ENCODE results near the gene C1QTNF3.
A peak's percentile ranks its signal among the peaks of the same experiment; 100 is the strongest.

Gene C1QTNF3

DNA sequence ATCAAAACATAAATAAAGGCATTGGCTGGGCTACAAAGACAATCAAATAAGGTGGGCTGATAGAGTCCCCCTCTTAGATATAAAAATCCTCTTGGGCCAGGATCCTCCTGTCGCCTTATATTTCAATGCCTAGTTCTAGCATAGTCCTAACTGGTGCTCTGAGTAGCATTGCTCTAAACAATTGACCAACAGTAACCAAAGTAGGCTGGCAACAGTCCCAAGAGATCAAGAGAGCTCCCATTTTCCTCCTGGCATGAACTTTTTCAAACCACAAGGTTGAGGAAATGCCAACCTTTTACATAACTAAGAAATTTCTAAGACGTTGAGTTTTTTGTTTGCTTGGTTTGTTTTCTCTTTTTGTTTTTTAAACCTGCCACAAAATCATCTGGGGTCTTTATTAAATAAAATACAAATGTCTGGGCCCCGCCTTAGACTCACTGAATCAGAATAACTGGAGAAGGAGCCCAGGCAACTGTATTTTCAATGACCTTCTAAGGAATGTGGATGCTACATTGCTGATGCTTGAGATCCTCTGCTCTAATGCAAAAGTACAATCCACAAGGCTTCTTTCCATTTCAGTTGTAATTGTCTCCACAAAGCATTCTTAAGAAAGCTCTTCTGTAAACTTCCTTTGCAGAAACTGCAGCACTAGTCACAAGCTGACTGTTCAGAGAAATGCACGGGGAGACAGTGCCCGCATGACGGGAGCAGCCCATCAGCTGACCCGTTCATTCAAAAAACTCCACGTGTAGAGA is 61.4 kb downstream of the C1QTNF3 start:
- H3K4me3 ChIP-seq (replicated peaks in 1 of 2; ENCODE audit: low read depth in 2 of 2, low read length in 2 of 2): no peak overlapping the region
- TF ChIP-seq, protein P1, sequence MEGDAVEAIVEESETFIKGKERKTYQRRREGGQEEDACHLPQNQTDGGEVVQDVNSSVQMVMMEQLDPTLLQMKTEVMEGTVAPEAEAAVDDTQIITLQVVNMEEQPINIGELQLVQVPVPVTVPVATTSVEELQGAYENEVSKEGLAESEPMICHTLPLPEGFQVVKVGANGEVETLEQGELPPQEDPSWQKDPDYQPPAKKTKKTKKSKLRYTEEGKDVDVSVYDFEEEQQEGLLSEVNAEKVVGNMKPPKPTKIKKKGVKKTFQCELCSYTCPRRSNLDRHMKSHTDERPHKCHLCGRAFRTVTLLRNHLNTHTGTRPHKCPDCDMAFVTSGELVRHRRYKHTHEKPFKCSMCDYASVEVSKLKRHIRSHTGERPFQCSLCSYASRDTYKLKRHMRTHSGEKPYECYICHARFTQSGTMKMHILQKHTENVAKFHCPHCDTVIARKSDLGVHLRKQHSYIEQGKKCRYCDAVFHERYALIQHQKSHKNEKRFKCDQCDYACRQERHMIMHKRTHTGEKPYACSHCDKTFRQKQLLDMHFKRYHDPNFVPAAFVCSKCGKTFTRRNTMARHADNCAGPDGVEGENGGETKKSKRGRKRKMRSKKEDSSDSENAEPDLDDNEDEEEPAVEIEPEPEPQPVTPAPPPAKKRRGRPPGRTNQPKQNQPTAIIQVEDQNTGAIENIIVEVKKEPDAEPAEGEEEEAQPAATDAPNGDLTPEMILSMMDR (IDR thresholded peaks at IDR 0.05; ENCODE audit: low read depth, low read length): no peak
- peak; percentile 22 to 55 for DNase-seq (ENCODE audit: low read depth in 2 of 2)

DNA sequence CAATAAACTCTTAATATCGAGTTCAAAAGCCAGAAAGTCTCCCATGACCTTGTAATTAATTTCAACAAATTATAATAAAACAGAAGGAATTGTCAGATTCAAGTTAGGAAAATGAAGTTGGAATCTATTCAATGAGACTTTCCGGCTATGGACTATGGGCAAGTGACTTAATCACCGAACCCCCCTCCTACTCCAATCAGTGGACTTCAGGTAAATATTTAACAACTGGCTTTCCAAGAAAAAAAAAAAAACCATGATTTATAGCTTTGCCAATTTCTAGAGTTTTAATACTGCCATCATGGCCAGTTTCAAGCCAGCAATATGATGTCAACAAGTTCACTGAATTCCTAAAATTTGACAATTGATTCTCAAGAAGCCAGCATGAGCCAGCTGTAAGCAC is 63.0 kb downstream of the C1QTNF3 start:
- no peak for DNase-seq (ENCODE audit: low read depth in 2 of 2)
- no peak overlapping the region for H3K4me3 ChIP-seq (replicated peaks in 1 of 2; ENCODE audit: low read depth in 2 of 2, low read length in 2 of 2)
- TF ChIP-seq, protein P1 (IDR thresholded peaks at IDR 0.05; ENCODE audit: low read depth, low read length): no peak

DNA sequence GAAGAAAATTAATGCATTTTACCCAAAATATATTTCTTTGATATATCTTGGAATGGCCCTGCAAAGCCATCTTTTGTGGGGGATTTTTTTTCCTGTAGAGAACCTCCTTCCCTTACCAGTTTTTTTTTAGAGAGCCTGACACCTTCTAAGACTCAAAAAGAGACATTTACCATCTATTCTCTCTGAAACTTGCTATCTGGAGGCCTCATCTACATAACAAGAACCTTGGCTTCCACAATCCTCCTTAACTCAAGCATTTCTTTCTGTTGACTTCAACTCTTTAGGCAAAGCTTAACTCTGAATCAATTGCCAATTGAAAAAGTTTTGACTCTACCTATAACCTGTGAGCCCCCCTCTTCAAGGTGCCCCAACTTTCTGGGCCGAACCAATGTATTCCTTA is 64.7 kb downstream of the C1QTNF3 start:
- no peak for DNase-seq (ENCODE audit: low read depth in 2 of 2)
- H3K4me3 ChIP-seq (replicated peaks in 1 of 2; ENCODE audit: low read depth in 2 of 2, low read length in 2 of 2): no peak overlapping the region

DNA sequence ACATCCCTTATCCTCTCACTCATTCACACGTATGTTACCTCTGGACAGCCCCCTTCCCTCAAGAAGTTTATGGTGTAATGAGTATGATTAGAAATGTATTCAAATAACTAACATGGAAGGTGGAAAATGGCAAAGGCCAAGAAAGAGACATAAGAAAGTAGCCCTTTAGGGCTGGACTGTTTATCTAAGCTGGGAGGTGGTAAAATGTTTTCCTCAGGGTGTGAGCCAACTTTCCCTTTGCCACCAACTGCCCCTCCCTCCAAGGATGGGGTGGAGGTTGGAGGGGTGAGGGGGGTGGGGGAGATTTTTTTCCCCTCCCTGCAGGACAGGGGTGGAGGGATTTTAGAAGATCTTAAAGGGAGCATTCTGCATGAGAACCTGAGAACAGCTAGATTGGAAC is 66.7 kb downstream of the C1QTNF3 start:
- DNase-seq (ENCODE audit: low read depth in 2 of 2): no peak
- no peak overlapping the region for H3K4me3 ChIP-seq (replicated peaks in 1 of 2; ENCODE audit: low read depth in 2 of 2, low read length in 2 of 2)
- TF ChIP-seq, protein P1 (IDR thresholded peaks at IDR 0.05; ENCODE audit: low read depth, low read length): no peak

More for the DNA sequence above, 64.7 kb downstream of the C1QTNF3 start:
- TF ChIP-seq, protein P1 (IDR thresholded peaks at IDR 0.05; ENCODE audit: low read depth, low read length): no peak

DNA sequence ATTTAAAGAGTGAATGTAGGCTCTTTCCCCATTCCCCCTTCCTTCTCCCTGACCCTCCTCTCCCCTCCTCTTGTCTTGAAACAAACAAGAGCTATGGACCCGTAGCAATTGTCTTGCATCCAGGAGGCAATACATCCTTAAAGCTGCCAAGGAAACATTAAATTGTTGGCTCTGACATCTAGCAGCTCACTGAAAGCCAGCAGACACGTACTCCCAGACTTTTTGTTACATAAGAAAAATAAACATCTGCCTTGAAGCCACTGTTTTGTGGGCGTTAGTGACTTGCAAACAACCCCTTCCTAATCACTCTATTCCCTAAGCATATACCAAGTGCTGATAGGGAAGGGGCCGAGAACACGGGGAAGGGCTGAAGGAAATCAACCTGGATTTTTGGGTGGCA is 67.2 kb downstream of the C1QTNF3 start:
- TF ChIP-seq, protein P1 (IDR thresholded peaks at IDR 0.05; ENCODE audit: low read depth, low read length): no peak
- peak; percentile 12 to 20 for DNase-seq (ENCODE audit: low read depth in 2 of 2)
- no peak overlapping the region for H3K4me3 ChIP-seq (replicated peaks in 1 of 2; ENCODE audit: low read depth in 2 of 2, low read length in 2 of 2)

DNA sequence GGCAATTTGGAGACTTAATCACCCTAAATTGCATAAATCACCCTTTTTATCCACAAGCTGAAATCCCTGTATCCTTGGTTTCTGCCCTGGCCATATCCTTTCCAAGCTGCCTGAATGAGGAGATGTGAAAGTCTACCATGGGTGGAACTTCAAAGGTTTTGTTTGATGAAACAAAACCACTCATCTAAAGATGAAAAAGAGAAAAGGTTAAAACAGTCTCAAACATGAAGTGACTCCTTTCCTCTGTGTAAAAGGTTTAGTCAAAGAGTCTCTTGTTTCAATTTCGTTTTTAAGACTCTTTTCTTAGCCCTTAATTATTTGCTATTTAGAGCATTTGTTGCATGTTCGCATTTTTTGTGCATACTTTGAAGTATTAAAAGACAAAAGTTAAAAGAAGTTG is 69.7 kb downstream of the C1QTNF3 start:
- no peak for DNase-seq (ENCODE audit: low read depth in 2 of 2)
- TF ChIP-seq, protein P1 (IDR thresholded peaks at IDR 0.05; ENCODE audit: low read depth, low read length): no peak
- no peak overlapping the region for H3K4me3 ChIP-seq (replicated peaks in 1 of 2; ENCODE audit: low read depth in 2 of 2, low read length in 2 of 2)
